Neural cell (in vitro differentiated cells): ENCODE measurements around the gene SVOP. TPM values are rescaled to one million over a fixed set of nuclear protein-coding genes. Genes with fewer than 3 reads are reported as not detected.
"Not testable (repeated sequence)": the region's sequence is repeated elsewhere in the genome, so short reads cannot be mapped to it uniquely, and the experiment has no call there.

ENCODE experiments used
- H2AFZ ChIP-seq: fragments of 200-600, 300-800 bp; sonication (generic), shearing (Covaris generic); 2 replicates; pipeline ENCODE4 v1.6.0; 2014; ENCODE audit warnings: low read depth, mild to moderate bottlenecking, antibody characterized with exemption, low read length, moderate library complexity
- H3F3A ChIP-seq: fragments of 200-600 bp; shearing (Covaris generic); 2 replicates; pipeline ENCODE4 v1.6.1; 2016; ENCODE audit warnings: mild to moderate bottlenecking, moderate library complexity, mixed read lengths, antibody characterized with exemption, low read length; ENCODE audit not compliant: insufficient read depth, poor library complexity, severe bottlenecking
- H3K27ac ChIP-seq: fragments of 200-600, 300-800 bp; sonication (generic), shearing (Covaris generic); 2 replicates; pipeline ENCODE4 v1.5.1; 2014; ENCODE audit warnings: mild to moderate bottlenecking, low read length, moderate library complexity
- H3K27me3 ChIP-seq: fragments of 300-800, 200-600 bp; sonication (generic), shearing (Covaris generic); 2 replicates; pipeline ENCODE4 v1.6.0; 2014; ENCODE audit warnings: mild to moderate bottlenecking, low read depth, low read length, moderate library complexity; ENCODE audit not compliant: insufficient read depth
- H3K36me3 ChIP-seq: fragments of 300-800, 200-600 bp; sonication (generic), shearing (Covaris generic); 2 replicates; pipeline ENCODE4 v1.5.1; 2014; ENCODE audit warnings: mild to moderate bottlenecking, antibody characterized with exemption, low read length, moderate library complexity; ENCODE audit not compliant: insufficient read depth
- H3K4me2 ChIP-seq: fragments of 300-800, 200-600 bp; sonication (generic), shearing (Covaris generic); 2 replicates; pipeline ENCODE4 v1.6.0; 2014; ENCODE audit warnings: mild to moderate bottlenecking, low read length
- H3K4me3 ChIP-seq: fragments of 300-800, 200-600 bp; sonication (generic), shearing (Covaris generic); 2 replicates; pipeline ENCODE4 v1.5.1; 2014; ENCODE audit warnings: mild to moderate bottlenecking, low read length, moderate library complexity
- H3K79me2 ChIP-seq: fragments of 200-600 bp; shearing (Covaris generic); replicated peaks from 2 replicates; pipeline ENCODE4 v1.6.0; 2014; ENCODE audit warnings: mild to moderate bottlenecking, low read length, moderate library complexity; ENCODE audit not compliant: insufficient read depth
- H3K9ac ChIP-seq: fragments of 300-800, 200-600 bp; sonication (generic), shearing (Covaris generic); 2 replicates; pipeline ENCODE4 v1.6.1; 2016; ENCODE audit warnings: mild to moderate bottlenecking, low read length, mixed read lengths
- H3K9me2 ChIP-seq: fragments of 200-600 bp; shearing (Covaris generic); 2 replicates; pipeline ENCODE4 v1.6.1; 2016; ENCODE audit warnings: mild to moderate bottlenecking, low read length, mixed read lengths; ENCODE audit not compliant: insufficient read depth
- H3K9me3 ChIP-seq: fragments of 200-600, 300-800 bp; sonication (generic), shearing (Covaris generic); 2 replicates; pipeline ENCODE4 v1.6.1; 2016; ENCODE audit warnings: mild to moderate bottlenecking, mixed run types, low read length, moderate library complexity, mixed read lengths
- H4K20me1 ChIP-seq: fragments of 200-600 bp; shearing (Covaris generic); 2 replicates; pipeline ENCODE4 v1.6.1; 2016; ENCODE audit warnings: mild to moderate bottlenecking, mixed run types; ENCODE audit not compliant: insufficient read depth
- CTCF ChIP-seq: fragments of 450-650 bp; IDR thresholded peaks from 2 replicates; pipeline ENCODE4 v1.5.1; 2014; ENCODE audit warnings: antibody characterized with exemption, mild to moderate bottlenecking, moderate library complexity; ENCODE audit not compliant: poor library complexity, severe bottlenecking
- EP300 ChIP-seq: fragments of 450-650 bp; conservative IDR thresholded peaks from 2 replicates; pipeline ENCODE4 v1.6.1; 2014; ENCODE audit warnings: antibody characterized with exemption, mild to moderate bottlenecking, moderate library complexity; ENCODE audit not compliant: poor library complexity, severe bottlenecking
- EZH2 ChIP-seq: fragments of 200-600, 300-800 bp; shearing (Covaris generic), sonication (generic); IDR thresholded peaks from 2 replicates; pipeline ENCODE4 v1.6.1; 2014; ENCODE audit warnings: antibody characterized with exemption, low read length, borderline replicate concordance, mild to moderate bottlenecking; ENCODE audit not compliant: insufficient read depth, poor library complexity, severe bottlenecking
- MXI1 ChIP-seq: fragments of 450-650 bp; conservative IDR thresholded peaks from 2 replicates; pipeline ENCODE4 v1.6.1; 2014; ENCODE audit warnings: antibody characterized with exemption, mild to moderate bottlenecking; ENCODE audit not compliant: poor library complexity, severe bottlenecking
- POLR2AphosphoS5 ChIP-seq: IDR thresholded peaks from 2 replicates; pipeline ENCODE4 v1.6.1; 2012
- RAD21 ChIP-seq: fragments of 450-650 bp; conservative IDR thresholded peaks from 2 replicates; pipeline ENCODE4 v1.6.1; 2014; ENCODE audit warnings: antibody characterized with exemption, mild to moderate bottlenecking, moderate library complexity
- SMC3 ChIP-seq: fragments of 450-650 bp; conservative IDR thresholded peaks from 2 replicates; pipeline ENCODE4 v1.6.1; 2014; ENCODE audit warnings: antibody characterized with exemption, mild to moderate bottlenecking, moderate library complexity; ENCODE audit not compliant: poor library complexity
- TAF1 ChIP-seq: IDR thresholded peaks from 2 replicates; pipeline ENCODE4 v1.6.1; 2012; ENCODE audit warnings: low read depth
- polyA plus RNA-seq: library from polyadenylated mRNA; depleted of rRNA; stranded (reverse); fragments of >200 nt; gene quantifications from 2 replicates; pipeline ENCODE4 v1.2.3, GENCODE V29; 2014
- TF ChIP-seq, protein P1 (sequence below): IDR thresholded peaks from 2 replicates; pipeline ENCODE4 v1.6.1; 2012; ENCODE audit warnings: borderline replicate concordance

The SVOP gene
- polyA plus RNA-seq, 1 donor from 2014 or later: 41.3 TPM

- no peak overlapping the region for H3K27ac ChIP-seq
- no peak for TF ChIP-seq EP300
- no peak for TF ChIP-seq CTCF
- no peak for TF ChIP-seq TAF1
- TF ChIP-seq RAD21: no peak
- TF ChIP-seq, protein P1, sequence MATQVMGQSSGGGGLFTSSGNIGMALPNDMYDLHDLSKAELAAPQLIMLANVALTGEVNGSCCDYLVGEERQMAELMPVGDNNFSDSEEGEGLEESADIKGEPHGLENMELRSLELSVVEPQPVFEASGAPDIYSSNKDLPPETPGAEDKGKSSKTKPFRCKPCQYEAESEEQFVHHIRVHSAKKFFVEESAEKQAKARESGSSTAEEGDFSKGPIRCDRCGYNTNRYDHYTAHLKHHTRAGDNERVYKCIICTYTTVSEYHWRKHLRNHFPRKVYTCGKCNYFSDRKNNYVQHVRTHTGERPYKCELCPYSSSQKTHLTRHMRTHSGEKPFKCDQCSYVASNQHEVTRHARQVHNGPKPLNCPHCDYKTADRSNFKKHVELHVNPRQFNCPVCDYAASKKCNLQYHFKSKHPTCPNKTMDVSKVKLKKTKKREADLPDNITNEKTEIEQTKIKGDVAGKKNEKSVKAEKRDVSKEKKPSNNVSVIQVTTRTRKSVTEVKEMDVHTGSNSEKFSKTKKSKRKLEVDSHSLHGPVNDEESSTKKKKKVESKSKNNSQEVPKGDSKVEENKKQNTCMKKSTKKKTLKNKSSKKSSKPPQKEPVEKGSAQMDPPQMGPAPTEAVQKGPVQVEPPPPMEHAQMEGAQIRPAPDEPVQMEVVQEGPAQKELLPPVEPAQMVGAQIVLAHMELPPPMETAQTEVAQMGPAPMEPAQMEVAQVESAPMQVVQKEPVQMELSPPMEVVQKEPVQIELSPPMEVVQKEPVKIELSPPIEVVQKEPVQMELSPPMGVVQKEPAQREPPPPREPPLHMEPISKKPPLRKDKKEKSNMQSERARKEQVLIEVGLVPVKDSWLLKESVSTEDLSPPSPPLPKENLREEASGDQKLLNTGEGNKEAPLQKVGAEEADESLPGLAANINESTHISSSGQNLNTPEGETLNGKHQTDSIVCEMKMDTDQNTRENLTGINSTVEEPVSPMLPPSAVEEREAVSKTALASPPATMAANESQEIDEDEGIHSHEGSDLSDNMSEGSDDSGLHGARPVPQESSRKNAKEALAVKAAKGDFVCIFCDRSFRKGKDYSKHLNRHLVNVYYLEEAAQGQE: no peak
- TF ChIP-seq EZH2: no peak
- no peak for TF ChIP-seq SMC3
- TF ChIP-seq MXI1: no peak
- TF ChIP-seq POLR2AphosphoS5: no peak
- no peaks in the 10 kb centered on the region for H4K20me1 ChIP-seq
- no peak overlapping the region for H2AFZ ChIP-seq
- H3K4me3 ChIP-seq: no peak overlapping the region
- no peaks in the 10 kb centered on the region for H3K9me3 ChIP-seq
- no peak overlapping the region for H3K4me2 ChIP-seq
- H3K36me3 ChIP-seq: no peaks in the 10 kb centered on the region
- no peaks in the 10 kb centered on the region for H3K79me2 ChIP-seq
- no peaks in the 10 kb centered on the region for H3F3A ChIP-seq
- H3K27me3 ChIP-seq: peaks cover 2% of the 10 kb centered on the region
- H3K9ac ChIP-seq: no peak overlapping the region
- no peaks in the 10 kb centered on the region for H3K9me2 ChIP-seq
Measured at GRCh38 chr12:109029411-109029810, 8.5 kb upstream of the SVOP start.

GRCh38 chr12:109028624-109029023 is 7.8 kb upstream of the SVOP start:
- not testable (repeated sequence) for H3K4me2 ChIP-seq, H3K9ac ChIP-seq, H3K27me3 ChIP-seq, H3K4me3 ChIP-seq, H3K36me3 ChIP-seq, H2AFZ ChIP-seq, H3K9me3 ChIP-seq, H4K20me1 ChIP-seq, H3K27ac ChIP-seq, H3F3A ChIP-seq, H3K9me2 ChIP-seq, H3K79me2 ChIP-seq

- H4K20me1 ChIP-seq: no peaks in the 10 kb centered on the region
- H3K9me3 ChIP-seq: no peaks in the 10 kb centered on the region
- peaks cover 2% of the 10 kb centered on the region for H3K27me3 ChIP-seq
- no peak overlapping the region for H3K9ac ChIP-seq
- H3K27ac ChIP-seq: no peak overlapping the region
- H3K4me3 ChIP-seq: no peak overlapping the region
- no peaks in the 10 kb centered on the region for H3K36me3 ChIP-seq
- no peak overlapping the region for H3K4me2 ChIP-seq
- H2AFZ ChIP-seq: no peak overlapping the region
- H3K79me2 ChIP-seq: no peaks in the 10 kb centered on the region
- no peak for TF ChIP-seq EZH2
- H3F3A ChIP-seq: no peaks in the 10 kb centered on the region
- no peaks in the 10 kb centered on the region for H3K9me2 ChIP-seq
Measured at GRCh38 chr12:109027767-109028166, 6.9 kb upstream of the SVOP start.
